ENCODE measurements around the gene SLC7A6OS.

GRCh38 chr16:68252383-68252782 lies 58.4 kb downstream of the SLC7A6OS start:
- no peak for TF ChIP-seq CTCF (IDR thresholded peaks at IDR 0.05)
- no peak for TF ChIP-seq POLR2A (IDR thresholded peaks at IDR 0.05; ENCODE audit: low read depth)
- TF ChIP-seq EP300 (IDR thresholded peaks at IDR 0.05): no peak
- no peak for TF ChIP-seq POLR2AphosphoS5 (IDR thresholded peaks at IDR 0.05)
